Breast epithelium (tissue), 3 donors: ENCODE data around the gene SYT4. TPM values are rescaled to one million over a fixed set of nuclear protein-coding genes. Genes with fewer than 3 reads are reported as not detected.

Experiments used
- total RNA-seq, 3 donors: library from RNA; depleted of rRNA; stranded (reverse); fragments of >200 nt; gene quantifications; one replicate each; pipeline ENCODE4 v1.1.0, GENCODE V29; 2016

SYT4 gene
- total RNA-seq, 3 donors from 2014 or later = 2.9 TPM; not detected in 2

Other genes with a start within 250 kb of the SYT4 start
- not detected for gene RIT2, start 161.8 kb downstream of the SYT4 start, total RNA-seq